ENCODE measurements around the gene TRPM2. TPM values are rescaled to one million over a fixed set of nuclear protein-coding genes. Genes with fewer than 3 reads are reported as not detected.

The TRPM2 gene
- total and polyA plus RNA-seq, 2 of the 4 experiments (the other 2 are of a cell fraction): not detected

GRCh38 chr21:44460441-44460755 is 107.0 kb downstream of the TRPM2 start:
- H3K9me1 ChIP-seq (ENCODE audit: insufficient read depth, low read length): no peaks in the 10 kb centered on the region
- BruUV-seq (replicated peaks): no TSS peak
- no peak overlapping the region for H4K91ac ChIP-seq (ENCODE audit: insufficient read depth, low read depth, low read length)
- ATAC-seq (ENCODE audit: low read depth): no peak
- no peak overlapping the region for H4K5ac ChIP-seq (ENCODE audit: low read depth, low read length)
- no peak overlapping the region for H2AK5ac ChIP-seq (ENCODE audit: low read depth, low read length)
- no peak overlapping the region for H2AK9ac ChIP-seq (replicated peaks; ENCODE audit: low read depth, low read length, poor library complexity)
- no peak overlapping the region for H2BK120ac ChIP-seq (ENCODE audit: low read depth, low read length)
- H3K18ac ChIP-seq (ENCODE audit: low read depth, low read length): no peak overlapping the region
- TF ChIP-seq USF2 (IDR thresholded peaks at IDR 0.05; ENCODE audit: low read depth, low read length) (no peak), RFX5 (IDR thresholded peaks at IDR 0.05; ENCODE audit: low read depth, low read length) (no peak), CHD1 (IDR thresholded peaks at IDR 0.05; ENCODE audit: low read depth, low read length) (no peak), ELK1 (IDR thresholded peaks at IDR 0.05; ENCODE audit: borderline replicate concordance, low read depth, low read length) (no peak), CTCF (conservative IDR thresholded peaks at IDR 0.05; ENCODE audit: low read depth, low read length) (no peak), RCOR1 (IDR thresholded peaks at IDR 0.05; ENCODE audit: insufficient replicate concordance, low read length) (no peak), RAD21 (IDR thresholded peaks at IDR 0.05; ENCODE audit: low read length) (no peak), SMC3 (IDR thresholded peaks at IDR 0.05; ENCODE audit: low read depth, low read length) (no peak), POLR2A (IDR thresholded peaks at IDR 0.05; ENCODE audit: low read depth, low read length) (no peak), MAZ (IDR thresholded peaks at IDR 0.05; ENCODE audit: borderline replicate concordance, low read depth, low read length) (no peak), CEBPB (IDR thresholded peaks at IDR 0.05; ENCODE audit: low read depth, low read length) (no peak)
- H3K27me3 ChIP-seq (ENCODE audit: control insufficient read depth, insufficient read depth, low read length): no peaks in the 10 kb centered on the region; the same call in 1 of the 2 replicates
- no peak overlapping the region for H3K4me3 ChIP-seq (ENCODE audit: insufficient read depth, low read depth, low read length)
- no peaks in the 10 kb centered on the region for H4K20me1 ChIP-seq (ENCODE audit: insufficient read depth, low read length)
- H3K36me3 ChIP-seq (ENCODE audit: control insufficient read depth, insufficient read depth, low read length): no peaks in the 10 kb centered on the region
- no peaks in the 10 kb centered on the region for H3K4me1 ChIP-seq (ENCODE audit: control insufficient read depth, insufficient read depth, low read length)
- DNase-seq: no peak
- H3K23ac ChIP-seq (ENCODE audit: low read depth, low read length): no peak overlapping the region
- H3K4ac ChIP-seq (ENCODE audit: low read depth, low read length): no peak overlapping the region
- no peaks in the 10 kb centered on the region for H3K79me1 ChIP-seq (ENCODE audit: low read depth in 1 of 2, low read length in 2 of 2)
- no peak overlapping the region for H2BK5ac ChIP-seq (ENCODE audit: low read depth, low read length, poor library complexity, severe bottlenecking)
- no peak overlapping the region for H4K8ac ChIP-seq (ENCODE audit: low read depth in 2 of 2, low read length in 2 of 2)
- no peak overlapping the region for H3K4me2 ChIP-seq (ENCODE audit: low read depth, low read length)
- in situ Hi-C loops (cut with MboI; ENCODE audit: low sequenced_read_pairs): no loop called here
- intact Hi-C loops (cut with micrococcal nuclease): no loop called here
- no peak overlapping the region for H3K56ac ChIP-seq (ENCODE audit: extremely low read depth, insufficient read depth, low read length)
- POLR2A ChIA-PET (ENCODE audit: unreplicated experiment): no interaction called here
- no peak overlapping the region for H3K9ac ChIP-seq (ENCODE audit: low read depth, low read length)
- H2BK15ac ChIP-seq (ENCODE audit: low read depth, low read length): no peak overlapping the region
- no peak overlapping the region for H3K14ac ChIP-seq (replicated peaks; ENCODE audit: low read depth, low read length)
- CTCF ChIA-PET: no interaction called here
- WGBS, 2 experiments (ENCODE audit: extremely low coverage in 2 of 2, insufficient read length in 1 of 2): 100% methylated on average over 1 of the region's 8 CpGs; no CpG with 5 or more reads in 1 of the 2 experiments
- no peaks in the 10 kb centered on the region for H3K9me3 ChIP-seq (ENCODE audit: control insufficient read depth, insufficient read depth, low read length)
- no peak overlapping the region for H2AFZ ChIP-seq (replicated peaks; ENCODE audit: low read length, poor library complexity)
- H2BK20ac ChIP-seq (ENCODE audit: low read depth, low read length): no peak overlapping the region
- H3K27ac ChIP-seq (ENCODE audit: insufficient read depth, low read length): no peak overlapping the region
- dilution Hi-C loops (cut with HindIII; ENCODE audit: low sequenced_read_pairs, unreplicated experiment): no loop called here

Measured in IMR-90 (cell line).